HCT116 (cell line): ENCODE results near the gene CDIP1. TPM values are rescaled to one million over a fixed set of nuclear protein-coding genes. Genes with fewer than 3 reads are reported as not detected.

Experiments
- ATAC-seq: fragments of 200-7000 bp; cut with Tn5 transposase; 2 replicates; pipeline ENCODE4 v1.9.1; 2020; ENCODE audit warnings: mild to moderate bottlenecking, moderate library complexity
- BruUV-seq: library from RNA; stranded (reverse); fragments of 400-500 nt; replicated peaks from 2 replicates; lab custom pipeline; 2021; lab: Mats Ljungman, UMichigan
- CTCF ChIA-PET: fragments of 300-600 bp; sonication (Branson Sonifier 250); formaldehyde crosslinking; loops from one replicate; lab custom pipeline; 2021; ENCODE audit warnings: antibody characterized with exemption; lab: Charles Lee
- POLR2A ChIA-PET: fragments of 300-600, 350-600 bp; sonication (Branson Sonifier 250); formaldehyde crosslinking; loops from one replicate; lab custom pipeline; 2021; ENCODE audit warnings: antibody characterized with exemption; lab: Charles Lee
- RAD21 ChIA-PET, 2 experiments: fragments of 300-600 bp; sonication (Branson Sonifier 250); formaldehyde crosslinking; loops; one replicate each; lab custom pipeline; 2023; ENCODE audit warnings: low total read pairs in 2 of 2; ENCODE audit not compliant: uncharacterized antibody in 2 of 2, unreplicated experiment in 2 of 2, low non-redundant PET in 1 of 2; lab: Charles Lee
- DNase-seq: peaks from one replicate; pipeline ENCODE4 v3.0.0-alpha.2; 2010; ENCODE audit warnings: low read depth, low spot score
- H2AFZ ChIP-seq: fragments of 200-600 bp; shearing (Covaris generic), sonication (generic); 2 replicates; pipeline ENCODE4 v1.6.1; 2017; ENCODE audit warnings: low read depth, mixed run types, mixed read lengths, antibody characterized with exemption, low read length; ENCODE audit not compliant: poor library complexity, severe bottlenecking
- H3K27ac ChIP-seq: 2 replicates; pipeline ENCODE4 v1.5.1; 2012; ENCODE audit warnings: low read depth, low read length
- H3K27me3 ChIP-seq: fragments of 200-600 bp; sonication (generic); 2 replicates; pipeline ENCODE4 v1.6.1; 2016; ENCODE audit warnings: mixed run types, low read length, mixed read lengths; ENCODE audit not compliant: insufficient read depth
- H3K36me3 ChIP-seq, 2 experiments: fragments of 200-500 bp in 1 of 2; fragments of 200-600 bp in 1 of 2; sonication (Bioruptor generic) in 1 of 2; sonication (generic) in 1 of 2; 2 replicates each; pipeline versions ENCODE4 v1.5.1 to v1.6.1; 2014 to 2016; ENCODE audit warnings: low read length in 2 of 2, inconsistent platforms in 1 of 2, mixed read lengths in 1 of 2, mixed run types in 1 of 2; ENCODE audit not compliant: insufficient read depth in 2 of 2, control insufficient read depth in 1 of 2
- H3K4me1 ChIP-seq, 2 experiments: fragments of 200-600 bp in 1 of 2; sonication (generic) in 1 of 2; 2 replicates each; pipeline versions ENCODE4 v1.5.1 to v1.6.1; 2012 to 2017; ENCODE audit warnings: low read length in 2 of 2, inconsistent platforms in 1 of 2, mild to moderate bottlenecking in 1 of 2, mixed read lengths in 1 of 2, mixed run types in 1 of 2, moderate library complexity in 1 of 2; ENCODE audit not compliant: insufficient read depth in 2 of 2, control insufficient read depth in 1 of 2
- H3K4me2 ChIP-seq: fragments of 200-600 bp; sonication (generic); 2 replicates; pipeline ENCODE4 v1.6.1; 2017; ENCODE audit warnings: mixed run types, low read length, mixed read lengths
- H3K4me3 ChIP-seq, 2 experiments: fragments of 200-600 bp in 1 of 2; sonication (generic) in 1 of 2; replicated peaks in 1 of 2; 2 replicates each; pipeline ENCODE4 v1.5.1; 2011 to 2016; ENCODE audit warnings: low read length in 2 of 2, control low read depth in 1 of 2, low read depth in 1 of 2, mild to moderate bottlenecking in 1 of 2, mixed read lengths in 1 of 2, mixed run types in 1 of 2
- H3K79me2 ChIP-seq: fragments of 200-600 bp; sonication (generic); 2 replicates; pipeline ENCODE4 v1.6.1; 2017; ENCODE audit warnings: mild to moderate bottlenecking, mixed run types, low read length, moderate library complexity, mixed read lengths; ENCODE audit not compliant: insufficient read depth
- H3K9ac ChIP-seq: fragments of 200-600 bp; sonication (generic); 2 replicates; pipeline ENCODE4 v1.6.1; 2016; ENCODE audit warnings: low read length, mixed read lengths
- H3K9me2 ChIP-seq: fragments of 200-600 bp; sonication (generic), shearing (Covaris generic); 2 replicates; pipeline ENCODE4 v1.6.1; 2017; ENCODE audit warnings: mixed run types, mild to moderate bottlenecking, moderate library complexity; ENCODE audit not compliant: insufficient read depth
- H3K9me3 ChIP-seq, 2 experiments: fragments of 200-500 bp in 1 of 2; fragments of 200-600 bp in 1 of 2; sonication (Bioruptor generic) in 1 of 2; sonication (generic) in 1 of 2; 2 replicates each; pipeline ENCODE4 v1.6.1; 2014 to 2017; ENCODE audit warnings: low read length in 2 of 2, mixed read lengths in 2 of 2, inconsistent platforms in 1 of 2, low read depth in 1 of 2, mild to moderate bottlenecking in 1 of 2, mixed run types in 1 of 2, moderate library complexity in 1 of 2; ENCODE audit not compliant: control insufficient read depth in 1 of 2, insufficient read depth in 1 of 2
- H4K20me1 ChIP-seq: fragments of 200-600 bp; sonication (generic), shearing (Covaris generic); 2 replicates; pipeline ENCODE4 v1.6.1; 2017; ENCODE audit warnings: mixed run types, mild to moderate bottlenecking, moderate library complexity; ENCODE audit not compliant: insufficient read depth
- ATF3 ChIP-seq: IDR thresholded peaks from 2 replicates; pipeline ENCODE4 v1.6.1; 2012
- CBX3 ChIP-seq: IDR thresholded peaks from 2 replicates; pipeline ENCODE4 v1.6.1; 2012; ENCODE audit warnings: low read depth
- CEBPB ChIP-seq: IDR thresholded peaks from 2 replicates; pipeline ENCODE4 v1.6.1; 2012; ENCODE audit warnings: low read depth
- EGR1 ChIP-seq: IDR thresholded peaks from 2 replicates; pipeline ENCODE4 v1.6.1; 2012; ENCODE audit warnings: low read depth
- ELF1 ChIP-seq: IDR thresholded peaks from 2 replicates; pipeline ENCODE4 v1.6.1; 2012; ENCODE audit warnings: low read depth, borderline replicate concordance
- EZH2 ChIP-seq: fragments of 200-600 bp; sonication (generic); IDR thresholded peaks from 2 replicates; pipeline ENCODE4 v1.6.1; 2017; ENCODE audit warnings: antibody characterized with exemption, mixed run types
- EZH2phosphoT487 ChIP-seq: fragments of 200-600 bp; IDR thresholded peaks from 2 replicates; pipeline ENCODE4 v1.6.1; 2018; ENCODE audit warnings: antibody characterized with exemption, borderline replicate concordance
- FOSL1 ChIP-seq: IDR thresholded peaks from 2 replicates; pipeline ENCODE4 v1.6.1; 2012; ENCODE audit warnings: low read depth
- JUND ChIP-seq: IDR thresholded peaks from 2 replicates; pipeline ENCODE4 v1.6.1; 2012
- POLR2AphosphoS5 ChIP-seq: IDR thresholded peaks from 2 replicates; pipeline ENCODE4 v1.6.1; 2011; ENCODE audit warnings: mild to moderate bottlenecking, low read depth, low read length, moderate library complexity
- RAD21 ChIP-seq: IDR thresholded peaks from 2 replicates; pipeline ENCODE4 v1.6.1; 2012; ENCODE audit warnings: low read depth, mild to moderate bottlenecking
- REST ChIP-seq: IDR thresholded peaks from 2 replicates; pipeline ENCODE4 v1.6.1; 2012; ENCODE audit warnings: low read depth
- SIN3A ChIP-seq: IDR thresholded peaks from 2 replicates; pipeline ENCODE4 v1.6.1; 2012; ENCODE audit warnings: low read depth
- SP1 ChIP-seq: IDR thresholded peaks from 2 replicates; pipeline ENCODE4 v1.6.1; 2012; ENCODE audit warnings: low read depth
- SRF ChIP-seq: IDR thresholded peaks from 2 replicates; pipeline ENCODE4 v1.6.1; 2012; ENCODE audit warnings: low read depth
- TCF7L2 ChIP-seq: IDR thresholded peaks from 2 replicates; pipeline ENCODE4 v1.7.0; 2011; ENCODE audit warnings: borderline replicate concordance, inconsistent platforms; ENCODE audit not compliant: insufficient read depth, insufficient read length; ENCODE audit errors: extremely low read depth
- YY1 ChIP-seq: IDR thresholded peaks from 2 replicates; pipeline ENCODE4 v1.6.1; 2011; ENCODE audit warnings: low read length, low read depth, moderate library complexity, mild to moderate bottlenecking; ENCODE audit not compliant: insufficient replicate concordance; ENCODE audit errors: extremely low read depth
- ZNF274 ChIP-seq: fragments of 200-500 bp; sonication (Bioruptor generic); IDR thresholded peaks from 2 replicates; pipeline ENCODE4 v1.6.1; 2014; ENCODE audit warnings: mild to moderate bottlenecking, low read depth, low read length, inconsistent platforms
- intact Hi-C: fragments of 100-400 bp; cut with micrococcal nuclease; formaldehyde crosslinking; loops from 2 replicates; pipeline ENCODE4 v1.10.0; 2022
- total RNA-seq: library from RNA; stranded (reverse); gene quantifications from one replicate; pipeline ENCODE4 v1.2.1, GENCODE V29; 2021; ENCODE audit not compliant: unreplicated experiment
- TF ChIP-seq, protein P1 (sequence below): IDR thresholded peaks from 2 replicates; pipeline ENCODE4 v1.6.1; 2012

CDIP1 gene
- total RNA-seq, 1 experiment from 2014 or later: 7.2 TPM

DNA sequence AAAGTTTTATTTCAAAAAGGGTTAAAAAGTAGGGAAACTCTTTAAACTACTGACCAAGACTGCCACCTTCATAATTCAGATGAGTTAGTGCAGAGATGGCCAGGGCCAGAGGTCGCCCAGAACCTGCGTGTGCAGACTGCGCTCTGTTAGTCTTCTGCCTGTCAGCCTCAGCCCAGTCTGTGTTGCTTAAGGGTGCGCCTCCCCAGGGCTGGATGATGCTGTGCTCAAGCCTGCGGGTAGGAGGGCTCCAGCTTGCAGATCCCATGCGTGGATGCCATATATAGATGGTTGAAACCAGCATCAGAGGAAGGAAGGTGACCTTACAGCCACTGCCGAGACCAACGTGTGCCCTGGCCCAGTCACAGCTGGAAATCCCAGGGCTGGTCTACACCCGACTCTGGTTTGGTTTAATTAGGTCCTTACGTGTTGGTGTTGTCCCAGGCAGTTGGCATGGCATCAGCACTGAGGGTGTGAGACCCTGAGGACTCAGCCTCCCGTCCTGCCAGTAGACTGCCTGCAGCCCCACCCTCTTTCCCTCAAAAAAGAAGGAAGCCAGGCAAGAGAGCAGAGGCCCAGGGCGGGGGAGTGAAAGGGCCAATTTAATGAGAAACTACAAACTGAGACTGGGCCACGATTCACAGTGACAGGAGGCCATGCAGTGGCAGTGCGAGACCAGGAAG lies 27.7 kb downstream of the CDIP1 start:
- Histone ChIP-seq H3K36me3 (peaks cover 30 to 45% of the 10 kb centered on the region in 2 experiments), H3K27me3 (no peaks in the 10 kb centered on the region), H3K4me1 (peaks cover 0 to 8% of the 10 kb centered on the region in 2 experiments; a peak in 1 of 4 replicates), H3K9me2 (no peaks in the 10 kb centered on the region), H3K27ac (no peak overlapping the region), H3K4me3 (no peak overlapping the region), H3K4me2 (no peak overlapping the region), H3K9me3 (no peaks in the 10 kb centered on the region), H3K9ac (no peak overlapping the region), H3K79me2 (peaks cover 6% of the 10 kb centered on the region; the same call in 1 of the 2 replicates), H4K20me1 (peaks cover 4% of the 10 kb centered on the region; the same call in 1 of the 2 replicates), H2AFZ (no peak overlapping the region)
- BruUV-seq: no TSS peak
- intact Hi-C loops: loop anchor here (10.0 kb wide), 1 partner anchor 144 kb away; no protein-coding TSS in a partner anchor
- ATAC-seq (no peak; the same call in 1 of the 2 replicates), DNase-seq (no peak)
- POLR2A ChIA-PET: no interaction called here
- CTCF ChIA-PET: interaction anchor here (1.4 kb wide), 1 partner anchor 75 kb away, joined by 3 read pairs; no protein-coding TSS in a partner anchor
- TF ChIP-seq EZH2: no peak
- TF ChIP-seq ZNF274: no peak
- no peak for TF ChIP-seq SRF
- TF ChIP-seq ATF3: no peak
- TF ChIP-seq ELF1: no peak
- TF ChIP-seq FOSL1: no peak
- TF ChIP-seq SIN3A: no peak
- no peak for TF ChIP-seq CBX3
- TF ChIP-seq EGR1: no peak
- TF ChIP-seq POLR2AphosphoS5: no peak
- no peak for TF ChIP-seq YY1
- TF ChIP-seq SP1: no peak
- TF ChIP-seq EZH2phosphoT487: no peak
- no peak for TF ChIP-seq JUND
- no peak for TF ChIP-seq REST
- no peak for TF ChIP-seq TCF7L2
- TF ChIP-seq RAD21: no peak
- no peak for TF ChIP-seq CEBPB
- TF ChIP-seq, protein P1, sequence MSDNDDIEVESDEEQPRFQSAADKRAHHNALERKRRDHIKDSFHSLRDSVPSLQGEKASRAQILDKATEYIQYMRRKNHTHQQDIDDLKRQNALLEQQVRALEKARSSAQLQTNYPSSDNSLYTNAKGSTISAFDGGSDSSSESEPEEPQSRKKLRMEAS: no peak
- RAD21 ChIA-PET: no interaction called here
